GM23338 (cell line): ENCODE data around the gene MAMDC2.

ENCODE experiments used
- NANOG ChIP-seq: IDR thresholded peaks from 2 replicates; pipeline ENCODE4 v1.6.1; 2016; ENCODE audit warnings: antibody characterized with exemption, borderline replicate concordance
- POLR2AphosphoS5 ChIP-seq: IDR thresholded peaks from 2 replicates; pipeline ENCODE4 v1.6.1; 2016; ENCODE audit warnings: antibody characterized with exemption, low read depth
- REST ChIP-seq: IDR thresholded peaks from one replicate; pipeline ENCODE4 v1.6.1; 2018; ENCODE audit warnings: antibody characterized with exemption; ENCODE audit not compliant: unreplicated experiment
- ZNF114 ChIP-seq: fragments of 250-450 bp; sonication (Bioruptor Pico); IDR thresholded peaks from 2 replicates; pipeline ENCODE4 v1.5.0; 2020; ENCODE audit warnings: mild to moderate bottlenecking, moderate library complexity
- TF ChIP-seq, protein P1 (sequence below), 2 experiments: fragments of 200-600 bp in 1 of 2; sonication (generic) in 1 of 2; conservative IDR thresholded peaks; 2 replicates each; pipeline versions ENCODE4 v1.5.1 to v1.6.1; 2016 to 2017; ENCODE audit warnings: antibody characterized with exemption in 2 of 2, low read depth in 2 of 2, mild to moderate bottlenecking in 2 of 2, moderate library complexity in 1 of 2

GRCh38 chr9:70040376-70040903, 3.2 kb upstream of the MAMDC2 start:
- TF ChIP-seq REST (no peak), NANOG (no peak), POLR2AphosphoS5 (no peak), ZNF114 (CRISPR knock-in tag) (no peak)
- TF ChIP-seq, protein P1, sequence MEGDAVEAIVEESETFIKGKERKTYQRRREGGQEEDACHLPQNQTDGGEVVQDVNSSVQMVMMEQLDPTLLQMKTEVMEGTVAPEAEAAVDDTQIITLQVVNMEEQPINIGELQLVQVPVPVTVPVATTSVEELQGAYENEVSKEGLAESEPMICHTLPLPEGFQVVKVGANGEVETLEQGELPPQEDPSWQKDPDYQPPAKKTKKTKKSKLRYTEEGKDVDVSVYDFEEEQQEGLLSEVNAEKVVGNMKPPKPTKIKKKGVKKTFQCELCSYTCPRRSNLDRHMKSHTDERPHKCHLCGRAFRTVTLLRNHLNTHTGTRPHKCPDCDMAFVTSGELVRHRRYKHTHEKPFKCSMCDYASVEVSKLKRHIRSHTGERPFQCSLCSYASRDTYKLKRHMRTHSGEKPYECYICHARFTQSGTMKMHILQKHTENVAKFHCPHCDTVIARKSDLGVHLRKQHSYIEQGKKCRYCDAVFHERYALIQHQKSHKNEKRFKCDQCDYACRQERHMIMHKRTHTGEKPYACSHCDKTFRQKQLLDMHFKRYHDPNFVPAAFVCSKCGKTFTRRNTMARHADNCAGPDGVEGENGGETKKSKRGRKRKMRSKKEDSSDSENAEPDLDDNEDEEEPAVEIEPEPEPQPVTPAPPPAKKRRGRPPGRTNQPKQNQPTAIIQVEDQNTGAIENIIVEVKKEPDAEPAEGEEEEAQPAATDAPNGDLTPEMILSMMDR (conservative IDR thresholded peaks at IDR 0.05; ENCODE audit: low read depth in 2 of 2): no peak
